ENCODE results near the gene OGA.

OGA gene

DNA sequence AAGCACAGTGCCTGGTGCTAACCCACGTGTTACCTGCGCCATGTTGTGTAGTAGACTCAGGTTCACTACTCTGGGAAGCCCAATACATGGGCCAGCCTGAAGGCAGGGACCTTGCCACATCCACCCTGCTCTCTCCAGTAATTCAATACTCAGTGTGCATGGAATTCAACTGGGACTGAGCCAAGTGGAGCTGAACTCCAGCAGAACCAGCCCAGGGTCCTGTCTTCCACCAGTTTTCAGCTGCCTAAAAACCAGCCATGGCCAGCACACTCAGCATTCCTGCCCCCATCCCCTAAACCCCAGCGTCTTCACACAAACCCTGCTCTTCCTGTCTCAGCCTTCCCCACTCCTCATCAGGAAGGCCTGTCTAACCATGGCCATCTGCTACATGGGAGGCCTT lies 57.7 kb downstream of the OGA start:
- no peak for DNase-seq (ENCODE audit: low spot score)

DNA sequence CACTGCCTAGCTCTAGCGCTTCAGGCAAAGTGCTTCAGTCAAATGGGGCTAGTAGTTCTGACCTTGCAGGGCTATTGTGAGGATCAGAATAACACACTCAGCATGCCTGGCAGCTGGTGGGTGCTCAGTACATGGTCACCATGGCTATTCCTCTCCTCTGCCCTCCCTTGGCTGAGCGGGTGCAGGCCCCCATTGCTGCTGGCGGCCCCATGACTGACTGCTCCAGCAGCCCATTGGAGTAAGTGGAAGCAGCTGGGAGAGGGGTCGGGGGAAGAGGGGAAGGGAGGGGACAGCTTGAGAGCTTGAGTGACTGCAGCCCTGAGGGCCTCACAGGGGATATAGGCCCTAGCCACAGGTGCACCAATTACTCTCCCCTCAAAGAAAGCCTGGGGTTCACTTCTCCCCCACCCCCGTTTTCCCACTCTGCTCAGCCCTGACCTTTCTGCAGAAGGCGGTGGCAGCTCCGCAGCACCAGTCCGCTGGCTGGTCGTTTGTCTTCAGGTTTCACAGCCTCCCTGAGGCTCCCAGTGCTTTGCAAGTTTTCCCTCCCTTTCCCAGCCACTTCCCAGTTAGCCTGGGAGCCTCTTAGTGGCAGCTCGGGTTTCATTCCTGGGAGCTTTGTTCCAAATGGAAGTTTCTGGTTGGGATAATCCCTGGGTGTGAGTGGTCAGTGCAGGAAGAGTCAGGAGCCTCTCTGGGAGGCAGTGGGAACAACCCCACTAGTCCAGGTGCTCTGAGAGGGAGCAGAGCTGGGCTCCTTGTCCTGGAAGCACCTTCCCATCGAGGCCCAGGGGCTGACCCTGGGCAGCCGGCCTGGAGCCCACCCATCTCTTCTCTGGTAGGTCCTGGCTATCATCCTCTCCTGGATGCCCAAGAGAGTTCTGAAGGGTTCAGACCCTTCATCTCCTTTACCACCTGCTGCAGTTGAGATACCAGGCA lies 58.7 kb downstream of the OGA start:
- no peak for DNase-seq (ENCODE audit: low spot score)

DNA sequence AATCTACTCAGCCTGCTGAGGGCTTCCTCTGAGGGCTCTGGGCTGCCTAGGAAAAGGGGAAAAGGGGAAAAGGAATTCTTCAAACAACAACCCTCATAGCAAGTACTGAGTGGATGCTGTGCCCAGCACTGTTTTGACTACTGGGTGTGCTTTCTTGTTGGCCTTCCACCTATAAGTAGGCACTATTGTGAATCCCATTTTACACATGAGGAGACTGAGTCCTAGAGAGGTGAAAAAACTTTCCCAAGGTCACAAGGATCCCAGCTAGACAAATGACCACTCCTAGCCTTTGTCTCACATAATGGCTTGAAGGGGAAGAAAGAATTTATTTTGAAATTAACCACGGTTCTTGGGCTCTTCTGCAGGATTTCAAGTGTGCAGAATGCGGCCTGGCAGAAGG lies 59.4 kb downstream of the OGA start:
- DNase-seq (ENCODE audit: low spot score): no peak

DNA sequence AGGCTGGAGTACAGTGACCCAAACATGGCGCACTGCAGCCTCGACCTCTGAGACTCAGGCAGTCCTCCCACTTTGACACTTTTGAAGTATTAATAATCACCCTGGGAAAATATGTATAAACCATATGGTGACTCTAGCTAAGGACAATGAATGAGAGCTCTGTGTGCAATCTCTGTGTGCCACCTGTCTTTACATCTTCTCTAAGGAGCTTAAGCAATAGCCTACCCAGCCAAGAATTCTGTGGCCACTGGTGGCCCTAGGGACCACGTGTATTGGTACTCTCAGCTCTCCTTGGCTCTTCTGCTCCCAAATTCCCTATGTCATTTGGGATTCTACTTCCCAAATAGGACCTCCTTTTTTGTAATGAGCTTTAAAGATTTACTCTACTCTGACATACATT lies 66.0 kb downstream of the OGA start:
- no peak for DNase-seq (ENCODE audit: low spot score)

DNA sequence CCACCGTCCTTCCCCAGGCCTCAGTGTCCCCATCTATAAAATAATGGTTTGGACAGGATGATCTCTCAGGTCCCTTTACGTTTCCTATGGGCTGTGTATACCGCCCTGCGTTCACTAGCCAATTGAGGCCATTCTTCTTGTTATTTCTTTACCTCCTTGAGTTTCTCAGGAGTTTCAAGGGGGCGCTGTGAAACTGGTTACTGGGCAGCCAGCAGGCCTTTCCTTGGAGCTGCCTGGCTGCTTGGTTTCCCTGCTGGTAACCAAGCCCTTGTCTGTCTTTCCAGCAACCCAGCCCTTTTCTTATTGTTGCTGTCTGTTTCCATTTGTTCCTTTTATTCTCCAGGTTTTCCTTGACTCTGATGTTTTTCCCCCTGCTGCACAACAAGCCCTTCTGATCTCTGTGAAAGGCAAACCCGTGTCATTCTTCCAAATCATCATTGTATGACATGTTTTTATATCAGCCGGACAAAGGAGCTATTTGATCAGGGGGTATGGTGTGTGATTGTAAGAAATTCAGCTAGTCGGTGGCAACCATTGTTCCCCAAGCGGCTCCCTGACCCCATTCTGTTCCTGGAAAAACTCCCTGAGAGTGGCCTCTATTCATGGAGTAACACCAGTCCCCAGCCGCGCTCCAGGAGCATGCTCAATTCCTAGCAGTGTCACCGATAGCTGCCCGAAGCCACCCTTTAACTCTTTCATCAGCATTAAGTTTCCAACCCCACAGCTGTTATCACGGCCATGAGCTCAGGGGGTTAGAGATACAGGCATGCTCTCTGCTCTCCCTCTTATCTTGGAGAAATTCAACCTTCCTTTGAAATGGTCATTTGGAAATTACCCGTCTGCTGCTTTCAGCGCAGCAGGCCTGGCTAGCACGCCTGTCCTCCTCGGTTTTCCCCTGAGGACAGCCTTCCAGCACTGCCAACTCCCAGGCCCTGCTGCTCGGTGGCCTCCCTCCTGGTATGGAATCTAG lies 68.9 kb downstream of the OGA start:
- DNase-seq (ENCODE audit: low spot score): peak; percentile 69

DNA sequence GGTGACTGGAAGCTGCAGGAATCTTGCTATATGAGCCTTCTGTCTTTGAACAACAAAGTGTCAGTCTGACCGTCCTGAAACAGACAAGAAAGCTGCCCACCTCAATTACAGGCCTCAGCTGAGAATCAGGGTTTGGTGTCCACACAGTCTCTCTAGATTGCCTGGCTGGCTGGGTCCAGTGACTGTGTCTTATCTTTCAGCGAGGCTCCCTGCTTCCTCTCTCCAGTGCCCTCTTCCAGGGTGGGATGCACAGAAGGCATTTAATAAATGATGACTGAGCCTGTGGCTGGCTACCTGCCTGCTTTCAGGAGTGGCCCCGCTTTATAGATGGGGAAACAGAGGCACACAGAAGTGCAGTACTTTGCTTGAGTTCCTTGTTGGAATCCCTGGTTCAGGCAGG lies 69.7 kb downstream of the OGA start:
- no peak for DNase-seq (ENCODE audit: low spot score)

DNA sequence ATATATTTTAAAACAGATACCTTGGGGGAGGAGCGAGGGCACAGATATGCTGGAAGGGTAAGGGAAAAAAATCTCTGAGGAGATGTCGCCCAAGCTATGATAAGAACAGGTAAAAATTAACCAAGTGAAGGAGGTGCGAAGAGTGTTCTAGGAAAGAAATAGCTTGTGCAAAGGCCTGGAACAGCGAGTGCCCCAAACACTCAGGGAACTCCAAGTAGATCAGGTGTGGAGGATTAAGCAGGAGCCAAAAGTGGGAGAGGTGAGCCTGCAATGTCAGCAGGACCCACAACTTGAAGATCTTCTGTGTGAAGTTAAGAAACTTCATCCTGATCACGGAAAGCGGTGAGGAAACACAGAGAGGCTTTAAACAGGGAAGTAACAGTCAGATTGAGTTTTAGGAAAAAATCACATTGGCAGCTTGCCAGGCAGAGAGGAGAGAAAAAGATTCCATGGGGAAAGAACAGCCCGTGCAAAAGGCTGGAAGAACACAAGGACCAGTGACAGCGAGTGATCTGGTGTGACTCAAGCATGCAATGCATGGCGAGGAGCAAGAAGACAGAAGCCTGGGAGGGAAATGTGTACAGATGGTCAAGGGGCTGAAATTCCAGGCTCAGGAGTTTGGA lies 73.1 kb downstream of the OGA start:
- DNase-seq (ENCODE audit: low spot score): peak; percentile 41

DNA sequence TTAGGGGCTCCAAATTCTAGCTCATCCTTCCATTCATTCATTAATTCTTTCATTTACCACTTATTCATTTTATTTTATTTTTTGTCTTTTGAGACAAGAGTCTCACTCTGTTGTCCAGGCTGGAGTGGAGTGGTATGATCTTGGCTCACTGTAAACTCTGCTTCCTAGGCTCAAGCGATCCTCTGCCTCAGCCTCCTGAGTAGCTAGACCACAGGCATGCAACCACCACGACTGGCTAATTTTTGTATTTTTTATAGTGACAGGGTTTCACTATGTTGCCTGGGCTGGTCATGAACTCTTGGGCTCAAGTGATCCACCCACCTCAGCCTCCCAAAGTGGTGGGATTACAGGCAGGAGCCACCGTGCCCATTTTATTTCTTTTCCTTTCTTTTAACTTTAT lies 74.0 kb downstream of the OGA start:
- DNase-seq (ENCODE audit: low spot score): no peak

DNA sequence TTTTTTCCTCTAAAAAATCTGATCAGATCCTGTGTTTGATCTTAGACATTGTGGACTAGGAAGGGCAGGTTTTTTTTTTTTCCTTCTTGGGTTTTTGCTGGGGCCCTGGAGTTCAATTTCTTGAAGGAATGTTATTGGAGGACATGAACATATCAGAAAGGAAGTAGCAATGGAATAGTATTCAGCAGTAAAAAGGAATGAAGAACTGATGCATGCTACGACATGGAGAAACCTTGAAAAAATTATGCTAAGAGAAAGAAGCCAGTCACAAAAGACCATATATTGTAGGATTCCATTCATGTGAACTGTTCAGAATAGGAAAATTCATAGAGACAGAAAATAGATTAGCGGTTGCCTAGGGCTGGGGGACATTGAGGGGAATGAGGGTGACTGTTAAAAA lies 76.3 kb downstream of the OGA start:
- no peak for DNase-seq (ENCODE audit: low spot score)

DNA sequence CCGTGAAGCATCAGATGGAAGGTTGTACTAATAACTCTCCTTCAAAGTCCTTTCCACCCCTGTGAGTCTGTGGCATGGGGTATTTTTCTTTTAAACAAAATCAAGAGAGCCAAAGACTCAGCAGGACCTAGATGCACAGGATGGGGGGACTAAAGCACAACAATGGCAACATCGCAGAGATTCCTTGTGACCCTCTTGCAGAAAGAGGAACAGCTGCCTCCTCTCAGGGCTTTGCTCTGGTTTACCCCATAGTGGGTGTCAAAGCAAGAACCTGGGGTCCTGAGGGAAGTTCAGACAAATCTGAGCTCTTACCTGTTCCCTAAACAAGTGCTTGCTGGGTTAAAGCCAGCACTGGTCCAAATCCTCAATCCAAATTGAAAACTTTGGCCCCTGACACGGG lies 81.6 kb downstream of the OGA start:
- no peak for DNase-seq (ENCODE audit: low spot score)
